Measurements from ENCODE around the gene POC1B. TPM values are rescaled to one million over a fixed set of nuclear protein-coding genes. Genes with fewer than 3 reads are reported as not detected.

POC1B gene
- total RNA-seq, 1 experiment from 2014 or later = 13.6 TPM

- H3K4me2 ChIP-seq = no peak overlapping the region
- H3K27ac ChIP-seq = no peak overlapping the region
Observed at GRCh38 chr12:89507015-89507824, 18.6 kb downstream of the POC1B start.

GRCh38 chr12:89506050-89506449 lies 19.8 kb downstream of the POC1B start:
- Histone ChIP-seq H3K36me3 (ENCODE audit: low read depth) (no peaks in the 10 kb centered on the region), H3K9me3 (ENCODE audit: insufficient read depth, low read depth) (no peaks in the 10 kb centered on the region), H3K79me2 (ENCODE audit: low read depth) (no peaks in the 10 kb centered on the region), H3K27me3 (ENCODE audit: insufficient read depth, low read depth) (no peaks in the 10 kb centered on the region), H3K4me2 (no peak overlapping the region), H2AFZ (no peak overlapping the region), H3K4me3 (no peak overlapping the region), H3F3A (ENCODE audit: insufficient read depth, low read depth) (no peaks in the 10 kb centered on the region), H3K4me1 (replicated peaks; ENCODE audit: insufficient read depth) (no peaks in the 10 kb centered on the region), H3K9me2 (ENCODE audit: insufficient read depth) (no peaks in the 10 kb centered on the region), H4K20me1 (ENCODE audit: insufficient read depth) (no peaks in the 10 kb centered on the region), H3K27ac (no peak overlapping the region)
- intact Hi-C loops (cut with micrococcal nuclease; ENCODE audit: unreplicated experiment) = no loop called here
- CTCF ChIA-PET = no interaction called here
- no peak for DNase-seq
- TF ChIP-seq EZH2 (IDR thresholded peaks at IDR 0.05; ENCODE audit: low read depth) (no peak), CTCF (conservative IDR thresholded peaks at IDR 0.05) (no peak)
- POLR2A ChIA-PET (ENCODE audit: unreplicated experiment) = interaction anchor here (0.6 kb wide), 1 partner anchor 152 kb away, joined by 3 read pairs; no protein-coding TSS in a partner anchor
- no TSS peak for BruUV-seq (replicated peaks)

More at GRCh38 chr12:89507015-89507824, 18.6 kb downstream of the POC1B start:
- no TSS peak for BruUV-seq (replicated peaks)
- DNase-seq = no peak
- H3K36me3 ChIP-seq (ENCODE audit: low read depth) = no peaks in the 10 kb centered on the region
- H3F3A ChIP-seq (ENCODE audit: insufficient read depth, low read depth) = no peaks in the 10 kb centered on the region
- no peaks in the 10 kb centered on the region for H3K79me2 ChIP-seq (ENCODE audit: low read depth)
- H4K20me1 ChIP-seq (ENCODE audit: insufficient read depth) = no peaks in the 10 kb centered on the region
- no peak overlapping the region for H2AFZ ChIP-seq
- H3K9me2 ChIP-seq (ENCODE audit: insufficient read depth) = no peaks in the 10 kb centered on the region
- CTCF ChIA-PET = no interaction called here
- intact Hi-C loops (cut with micrococcal nuclease; ENCODE audit: unreplicated experiment) = no loop called here
- no peaks in the 10 kb centered on the region for H3K9me3 ChIP-seq (ENCODE audit: insufficient read depth, low read depth)
- H3K27me3 ChIP-seq (ENCODE audit: insufficient read depth, low read depth) = no peaks in the 10 kb centered on the region
- no peak overlapping the region for H3K4me3 ChIP-seq
- POLR2A ChIA-PET (ENCODE audit: unreplicated experiment) = interaction anchor here (0.7 kb wide), 1 partner anchor 96 kb away, joined by 4 read pairs; no protein-coding TSS in a partner anchor
- TF ChIP-seq CTCF (conservative IDR thresholded peaks at IDR 0.05) = no peak
- no peak for TF ChIP-seq EZH2 (IDR thresholded peaks at IDR 0.05; ENCODE audit: low read depth)
- H3K4me1 ChIP-seq (replicated peaks; ENCODE audit: insufficient read depth) = no peaks in the 10 kb centered on the region

- no peaks in the 10 kb centered on the region for H3K36me3 ChIP-seq (ENCODE audit: low read depth)
- H3K9me2 ChIP-seq (ENCODE audit: insufficient read depth) = no peaks in the 10 kb centered on the region
- no peak for DNase-seq
- no peak overlapping the region for H3K27ac ChIP-seq
- no peaks in the 10 kb centered on the region for H4K20me1 ChIP-seq (ENCODE audit: insufficient read depth)
- no peaks in the 10 kb centered on the region for H3K27me3 ChIP-seq (ENCODE audit: insufficient read depth, low read depth)
- H2AFZ ChIP-seq = no peak overlapping the region
- H3K4me1 ChIP-seq (replicated peaks; ENCODE audit: insufficient read depth) = no peaks in the 10 kb centered on the region
- no peaks in the 10 kb centered on the region for H3F3A ChIP-seq (ENCODE audit: insufficient read depth, low read depth)
- ChIA-PET POLR2A (ENCODE audit: unreplicated experiment) (no interaction called here), CTCF (no interaction called here)
- intact Hi-C loops (cut with micrococcal nuclease; ENCODE audit: unreplicated experiment) = no loop called here
- no peak overlapping the region for H3K4me2 ChIP-seq
- no peak overlapping the region for H3K4me3 ChIP-seq
- no peaks in the 10 kb centered on the region for H3K79me2 ChIP-seq (ENCODE audit: low read depth)
- H3K9me3 ChIP-seq (ENCODE audit: insufficient read depth, low read depth) = no peaks in the 10 kb centered on the region
- no peak for TF ChIP-seq EZH2 (IDR thresholded peaks at IDR 0.05; ENCODE audit: low read depth)
- TF ChIP-seq CTCF (conservative IDR thresholded peaks at IDR 0.05) = no peak
- BruUV-seq (replicated peaks) = no TSS peak
Observed at GRCh38 chr12:89504560-89505346, 21.1 kb downstream of the POC1B start.
